GM13977 (cell line): ENCODE results near the gene HRC.

Experiments
- DNase-seq: peaks from one replicate; pipeline ENCODE4 v3.0.0; 2012; ENCODE audit warnings: low spot score
- CTCF ChIP-seq: IDR thresholded peaks from 2 replicates; pipeline ENCODE4 v1.5.1; 2012; ENCODE audit warnings: mild to moderate bottlenecking, control low read depth; ENCODE audit not compliant: insufficient read depth; ENCODE audit errors: extremely low read depth, missing control alignments
- in situ Hi-C: fragments of 300-500 bp; cut with MboI; formaldehyde crosslinking; loops from one replicate; pipeline ENCODE4 v1.12.0; 2022; ENCODE audit warnings: low sequenced_read_pairs, low pct_unique_long_range_greater_than_20kb, mixed read lengths, inconsistent platforms; ENCODE audit not compliant: unreplicated experiment

The HRC gene

GRCh38 chr19:49180659-49181058 is 25.5 kb upstream of the HRC start:
- in situ Hi-C loops = no loop called here
- DNase-seq = no peak
- TF ChIP-seq CTCF = no peak

- no peak for TF ChIP-seq CTCF
- in situ Hi-C loops = no loop called here
- DNase-seq = no peak
Measured at GRCh38 chr19:49173198-49173597, 18.0 kb upstream of the HRC start.

- no peak for DNase-seq
- TF ChIP-seq CTCF = no peak
- in situ Hi-C loops = no loop called here
Measured at GRCh38 chr19:49168421-49168820, 13.2 kb upstream of the HRC start.

- DNase-seq = no peak
- in situ Hi-C loops = no loop called here
- TF ChIP-seq CTCF = no peak
Measured at GRCh38 chr19:49167857-49168409, 12.7 kb upstream of the HRC start.

- in situ Hi-C loops = no loop called here
- no peak for DNase-seq
- no peak for TF ChIP-seq CTCF
Measured at GRCh38 chr19:49165865-49166301, 10.7 kb upstream of the HRC start.

GRCh38 chr19:49165111-49165750 is 10.0 kb upstream of the HRC start:
- in situ Hi-C loops = no loop called here

More at GRCh38 chr19:49165111-49165750, 10.0 kb upstream of the HRC start:
- DNase-seq = no peak
- TF ChIP-seq CTCF = no peak
